ENCODE measurements around the gene SYTL2. TPM values are rescaled to one million over a fixed set of nuclear protein-coding genes. Genes with fewer than 3 reads are reported as not detected.

Gene SYTL2
- total and polyA plus RNA-seq, 4 donors, result 2.6 to 27.4 (median 4.4) TPM

GRCh38 chr11:85822814-85823213 lies 11.9 kb upstream of the SYTL2 start:
- H3K27me3 ChIP-seq (ENCODE audit: control insufficient read depth in 4 of 4, insufficient read depth in 4 of 4, low read length in 3 of 4), result peaks cover 0 to 6% (median 0%) of the 10 kb centered on the region in 4 donors
- no peak overlapping the region for H3K27ac ChIP-seq (ENCODE audit: low read depth in 1 of 2, low read length in 2 of 2)
- no peaks in the 10 kb centered on the region for H3K4me1 ChIP-seq (ENCODE audit: control insufficient read depth in 4 of 4, insufficient read depth in 4 of 4, low read length in 3 of 4)
- 98% methylated on average over 3 of the region's 3 CpGs for WGBS
- no peak overlapping the region for H3K9ac ChIP-seq (ENCODE audit: low read depth in 1 of 2, low read length in 2 of 2)
- no peak for DNase-seq (ENCODE audit: low spot score)
- H3K9me3 ChIP-seq (ENCODE audit: control insufficient read depth in 4 of 4, low read length in 3 of 4), result no peaks in the 10 kb centered on the region
- H3K4me3 ChIP-seq (ENCODE audit: low read depth in 1 of 3, low read length in 3 of 3), result no peak overlapping the region
- H3K36me3 ChIP-seq (ENCODE audit: control insufficient read depth in 4 of 4, insufficient read depth in 3 of 4, low read depth in 1 of 4, low read length in 3 of 4), result no peaks in the 10 kb centered on the region
- no peak for TF ChIP-seq FOXA2 (IDR thresholded peaks at IDR 0.05)
- TF ChIP-seq RAD21 (IDR thresholded peaks at IDR 0.05), result no peak
- no peak for TF ChIP-seq GABPA (IDR thresholded peaks at IDR 0.05 in 1 of 2, conservative IDR thresholded peaks at IDR 0.05 in 1 of 2)
- no peak for TF ChIP-seq CTCF (IDR thresholded peaks at IDR 0.05; ENCODE audit: low read depth, low read length, missing input control)
- no peak for TF ChIP-seq HNF4G (IDR thresholded peaks at IDR 0.05)

GRCh38 chr11:85821636-85822035 lies 10.7 kb upstream of the SYTL2 start:
- no peak for DNase-seq (ENCODE audit: low spot score)

More at GRCh38 chr11:85821636-85822035, 10.7 kb upstream of the SYTL2 start:
- Histone ChIP-seq H3K9ac (ENCODE audit: low read depth in 1 of 2, low read length in 2 of 2) (no peak overlapping the region), H3K27ac (ENCODE audit: low read depth in 1 of 2, low read length in 2 of 2) (no peak overlapping the region), H3K4me3 (ENCODE audit: low read depth in 1 of 3, low read length in 3 of 3) (no peak overlapping the region), H3K9me3 (ENCODE audit: control insufficient read depth in 4 of 4, low read length in 3 of 4) (no peaks in the 10 kb centered on the region), H3K27me3 (ENCODE audit: control insufficient read depth in 4 of 4, insufficient read depth in 4 of 4, low read length in 3 of 4) (peaks cover 0 to 5% (median 0%) of the 10 kb centered on the region in 4 donors), H3K36me3 (ENCODE audit: control insufficient read depth in 4 of 4, insufficient read depth in 3 of 4, low read depth in 1 of 4, low read length in 3 of 4) (no peaks in the 10 kb centered on the region), H3K4me1 (ENCODE audit: control insufficient read depth in 4 of 4, insufficient read depth in 4 of 4, low read length in 3 of 4) (no peaks in the 10 kb centered on the region)
- WGBS, result 91% methylated on average over 1 of the region's 1 CpG
- TF ChIP-seq ATF3 (IDR thresholded peaks at IDR 0.05) (no peak), REST (IDR thresholded peaks at IDR 0.05) (no peak), MAX (IDR thresholded peaks at IDR 0.05) (no peak), SP1 (IDR thresholded peaks at IDR 0.05) (no peak), RAD21 (IDR thresholded peaks at IDR 0.05) (no peak), FOXA2 (IDR thresholded peaks at IDR 0.05) (no peak), HNF4A (conservative IDR thresholded peaks at IDR 0.05) (no peak), YY1 (IDR thresholded peaks at IDR 0.05) (no peak), EGR1 (IDR thresholded peaks at IDR 0.05; ENCODE audit: low read depth in 2 of 2) (no peak), CTCF (IDR thresholded peaks at IDR 0.05; ENCODE audit: low read depth, low read length, missing input control) (no peak)

Measured in liver (tissue), 9 donors.